Fibroblast of skin of abdomen (primary cell): ENCODE measurements around the gene UBE3A.

Source experiments
- DNase-seq: peaks from one replicate; pipeline ENCODE4 v3.0.0-alpha.2; 2013

Gene UBE3A

GRCh38 chr15:25329696-25330095 is 109.1 kb downstream of the UBE3A start:
- no peak for DNase-seq

GRCh38 chr15:25327686-25328085 is 111.1 kb downstream of the UBE3A start:
- DNase-seq: no peak

GRCh38 chr15:25325187-25325586 is 113.6 kb downstream of the UBE3A start:
- DNase-seq: no peak

GRCh38 chr15:25323420-25323819 is 115.4 kb downstream of the UBE3A start:
- DNase-seq: no peak

GRCh38 chr15:25287823-25288222 is 151.0 kb downstream of the UBE3A start:
- DNase-seq: no peak
